Naive B cell (primary cell): ENCODE results near the gene CADPS. TPM values are rescaled to one million over a fixed set of nuclear protein-coding genes. Genes with fewer than 3 reads are reported as not detected.

Experiments used
- ATAC-seq, 2 donors: fragments of 150-1000 bp; cut with Tn5 transposase; 2 replicates each; pipeline ENCODE4 v1.10.0; 2021; ENCODE audit warnings: low read depth in 2 of 2, mild to moderate bottlenecking in 2 of 2, moderate library complexity in 2 of 2
- DNase-seq: peaks from one replicate; pipeline ENCODE4 v3.0.0; 2022
- H3K27ac Mint-ChIP-seq, 6 donors: one replicate each; pipeline ENCODE4 v1.8.0; 2020 to 2022; ENCODE audit warnings: mild to moderate bottlenecking in 6 of 6, mixed read lengths in 6 of 6, moderate library complexity in 5 of 6, inconsistent platforms in 2 of 6
- H3K27me3 Mint-ChIP-seq, 3 donors: one replicate each; pipeline ENCODE4 v1.8.0; 2021 to 2022; ENCODE audit warnings: mixed read lengths in 3 of 3, mild to moderate bottlenecking in 1 of 3
- H3K36me3 Mint-ChIP-seq, 2 donors: one replicate each; pipeline ENCODE4 v1.8.0; 2020 to 2022; ENCODE audit warnings: mixed read lengths in 2 of 2, inconsistent platforms in 1 of 2, mild to moderate bottlenecking in 1 of 2
- H3K4me1 Mint-ChIP-seq, 3 donors: one replicate each; pipeline ENCODE4 v1.8.0; 2020 to 2022; ENCODE audit warnings: mixed read lengths in 3 of 3, inconsistent platforms in 1 of 3, mild to moderate bottlenecking in 1 of 3, moderate library complexity in 1 of 3
- H3K4me3 Mint-ChIP-seq, 8 donors: one replicate each; pipeline ENCODE4 v1.8.0; 2020 to 2022; ENCODE audit warnings: mild to moderate bottlenecking in 8 of 8, mixed read lengths in 8 of 8, moderate library complexity in 8 of 8, inconsistent platforms in 2 of 8
- H3K9me3 Mint-ChIP-seq, 7 donors: one replicate each; pipeline ENCODE4 v1.8.0; 2020 to 2022; ENCODE audit warnings: mixed read lengths in 7 of 7, mild to moderate bottlenecking in 5 of 7, inconsistent platforms in 2 of 7, moderate library complexity in 1 of 7
- polyA plus RNA-seq, 6 donors: library from polyadenylated mRNA; unstranded; fragments of 300-500 nt; fragmentation: Illumina TruSeq; gene quantifications; one replicate each; pipeline ENCODE4 v1.2.3, GENCODE V29; 2021; ENCODE audit warnings: low read depth in 6 of 6

The CADPS gene
- polyA plus RNA-seq, 6 donors from 2014 or later: not detected

DNA sequence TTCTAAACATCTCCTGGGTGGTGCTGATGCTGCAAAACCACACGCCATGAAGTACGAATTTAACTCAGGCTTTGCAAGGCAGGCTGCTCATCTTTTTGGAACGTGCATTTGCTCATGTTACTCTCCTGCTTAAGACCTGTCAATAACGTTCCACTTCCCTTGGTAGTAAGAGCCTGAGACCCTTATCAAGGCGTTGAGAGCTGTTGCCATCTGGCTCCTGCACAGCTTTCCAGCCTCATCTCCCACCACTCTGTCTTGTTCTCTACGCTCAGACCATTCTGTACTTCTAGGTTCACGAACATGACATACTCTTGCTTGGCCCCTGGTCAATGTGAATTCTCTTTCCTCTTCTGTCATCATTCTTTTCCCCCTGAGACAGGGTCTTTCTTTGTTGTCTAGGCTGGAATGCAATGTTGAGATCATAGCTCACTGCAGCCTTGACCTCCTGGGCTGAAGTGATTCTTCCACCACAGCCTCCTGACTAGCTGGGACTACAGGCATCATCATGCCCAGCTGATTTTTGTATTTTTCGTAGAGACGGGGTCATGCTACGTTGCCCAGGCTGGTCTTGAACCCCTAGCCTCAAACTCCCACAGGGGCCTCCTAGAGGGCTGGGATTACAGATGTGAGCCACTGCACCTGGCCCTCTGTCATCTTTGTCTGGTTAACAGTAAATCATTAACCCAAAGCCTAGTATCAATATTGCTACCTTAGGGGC is 202.8 kb downstream of the CADPS start:
- no peaks in the 10 kb centered on the region for H3K36me3 Mint-ChIP-seq
- no peak overlapping the region for H3K27ac Mint-ChIP-seq
- no peak for ATAC-seq
- no peak overlapping the region for H3K4me3 Mint-ChIP-seq
- DNase-seq: no peak
- H3K4me1 Mint-ChIP-seq: no peaks in the 10 kb centered on the region
- H3K9me3 Mint-ChIP-seq: peaks cover 0 to 5% (median 0%) of the 10 kb centered on the region in 7 donors
- H3K27me3 Mint-ChIP-seq: peaks cover 0 to 5% (median 0%) of the 10 kb centered on the region in 3 donors

DNA sequence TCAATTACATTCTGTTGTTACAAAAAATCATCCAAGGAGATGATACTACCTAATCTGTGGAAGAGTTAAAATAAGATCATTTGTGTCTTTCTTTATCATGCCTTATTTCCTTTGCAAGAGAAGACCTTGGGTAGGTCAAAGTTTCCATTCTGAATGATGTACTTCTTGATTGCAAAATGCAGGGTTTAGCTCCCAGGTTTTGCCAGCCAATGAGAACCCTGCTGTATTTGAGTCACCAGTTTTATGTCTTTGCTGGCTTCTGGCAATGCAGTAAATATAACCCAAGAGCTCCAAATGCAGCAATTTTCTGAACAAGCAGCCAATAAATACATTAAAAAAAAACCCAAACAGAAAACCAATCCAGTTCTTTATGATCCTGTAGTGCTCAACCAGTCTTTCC is 204.9 kb downstream of the CADPS start:
- no peak overlapping the region for H3K4me3 Mint-ChIP-seq
- no peak overlapping the region for H3K27ac Mint-ChIP-seq
- H3K4me1 Mint-ChIP-seq: no peaks in the 10 kb centered on the region
- no peak for DNase-seq
- peaks cover 0 to 5% (median 0%) of the 10 kb centered on the region in 7 donors for H3K9me3 Mint-ChIP-seq
- no peaks in the 10 kb centered on the region for H3K36me3 Mint-ChIP-seq
- H3K27me3 Mint-ChIP-seq: peaks cover 0 to 5% (median 0%) of the 10 kb centered on the region in 3 donors
- ATAC-seq: no peak

GRCh38 chr3:62669161-62669560 is 206.1 kb downstream of the CADPS start:
- ATAC-seq (no peak), DNase-seq (no peak)
- Mint-ChIP-seq H3K4me1 (no peaks in the 10 kb centered on the region), H3K27ac (no peak overlapping the region), H3K27me3 (peaks cover 0 to 5% (median 0%) of the 10 kb centered on the region in 3 donors), H3K9me3 (peaks cover 0 to 5% (median 0%) of the 10 kb centered on the region in 7 donors), H3K36me3 (no peaks in the 10 kb centered on the region), H3K4me3 (no peak overlapping the region)

- H3K4me3 Mint-ChIP-seq: no peak overlapping the region
- DNase-seq: no peak
- H3K36me3 Mint-ChIP-seq: no peaks in the 10 kb centered on the region
- no peaks in the 10 kb centered on the region for H3K27me3 Mint-ChIP-seq
- ATAC-seq: no peak
- H3K9me3 Mint-ChIP-seq: peaks cover 0 to 5% (median 0%) of the 10 kb centered on the region in 7 donors
- H3K27ac Mint-ChIP-seq: no peak overlapping the region
- no peaks in the 10 kb centered on the region for H3K4me1 Mint-ChIP-seq
Observed at GRCh38 chr3:62667714-62668113, 207.5 kb downstream of the CADPS start.

DNA sequence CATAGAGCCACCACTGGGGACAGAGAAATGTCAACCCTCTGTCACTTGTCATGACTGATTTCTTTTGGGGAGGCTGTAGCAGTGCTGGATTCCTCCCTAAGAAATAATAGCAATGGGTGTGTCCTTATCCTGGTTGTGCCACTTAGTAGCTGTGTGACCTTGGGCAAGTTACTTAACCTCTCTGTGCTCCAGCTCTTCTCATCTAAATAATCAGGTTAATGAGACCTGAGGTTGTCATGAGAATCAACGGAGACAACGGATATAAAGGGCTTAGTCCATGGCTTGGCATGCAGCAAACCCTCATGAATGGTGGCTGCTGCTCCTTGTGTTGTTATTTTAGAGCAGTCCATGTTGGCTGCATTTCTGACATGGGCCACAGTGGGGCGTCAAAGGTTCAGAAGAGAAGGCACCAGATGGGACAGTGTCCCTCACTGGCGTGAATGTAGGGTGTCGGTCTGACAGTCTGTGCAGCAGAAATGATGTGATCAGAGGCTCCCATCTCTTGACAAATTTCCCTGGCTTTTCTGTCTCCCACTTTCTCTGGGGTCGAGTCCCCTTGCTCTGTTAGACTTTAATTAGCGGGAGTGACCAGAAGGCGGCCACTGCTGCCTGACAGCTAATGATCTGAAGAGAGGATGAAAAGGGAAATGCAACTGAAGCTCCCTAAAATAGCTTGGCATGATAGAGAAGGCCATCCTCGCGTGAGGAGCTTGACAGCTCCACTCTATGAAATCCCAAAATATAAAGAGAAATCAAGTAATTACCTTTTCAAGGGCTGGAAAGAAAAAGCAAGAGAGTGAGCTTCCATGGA is 209.4 kb downstream of the CADPS start:
- Mint-ChIP-seq H3K4me3 (no peak overlapping the region), H3K27ac (no peak overlapping the region), H3K9me3 (peaks cover 0 to 3% (median 0%) of the 10 kb centered on the region in 7 donors), H3K4me1 (no peaks in the 10 kb centered on the region), H3K36me3 (no peaks in the 10 kb centered on the region), H3K27me3 (peaks cover 0 to 10% (median 9%) of the 10 kb centered on the region in 3 donors)
- DNase-seq (no peak), ATAC-seq (no peak)

GRCh38 chr3:62662677-62663076 is 212.5 kb downstream of the CADPS start:
- ATAC-seq (no peak), DNase-seq (no peak)
- no peaks in the 10 kb centered on the region for H3K4me1 Mint-ChIP-seq
- no peak overlapping the region for H3K27ac Mint-ChIP-seq
- H3K36me3 Mint-ChIP-seq: no peaks in the 10 kb centered on the region
- peaks cover 0 to 10% (median 9%) of the 10 kb centered on the region in 3 donors for H3K27me3 Mint-ChIP-seq
- peaks cover 0 to 3% (median 0%) of the 10 kb centered on the region in 7 donors for H3K9me3 Mint-ChIP-seq
- no peak overlapping the region for H3K4me3 Mint-ChIP-seq

- Mint-ChIP-seq H3K9me3 (peaks cover 0 to 3% (median 0%) of the 10 kb centered on the region in 7 donors), H3K4me1 (no peaks in the 10 kb centered on the region), H3K27ac (no peak overlapping the region), H3K27me3 (peaks cover 3 to 10% (median 9%) of the 10 kb centered on the region in 3 donors), H3K4me3 (no peak overlapping the region), H3K36me3 (no peaks in the 10 kb centered on the region)
- DNase-seq (no peak), ATAC-seq (no peak)
Observed at GRCh38 chr3:62659660-62660059, 215.6 kb downstream of the CADPS start.

DNA sequence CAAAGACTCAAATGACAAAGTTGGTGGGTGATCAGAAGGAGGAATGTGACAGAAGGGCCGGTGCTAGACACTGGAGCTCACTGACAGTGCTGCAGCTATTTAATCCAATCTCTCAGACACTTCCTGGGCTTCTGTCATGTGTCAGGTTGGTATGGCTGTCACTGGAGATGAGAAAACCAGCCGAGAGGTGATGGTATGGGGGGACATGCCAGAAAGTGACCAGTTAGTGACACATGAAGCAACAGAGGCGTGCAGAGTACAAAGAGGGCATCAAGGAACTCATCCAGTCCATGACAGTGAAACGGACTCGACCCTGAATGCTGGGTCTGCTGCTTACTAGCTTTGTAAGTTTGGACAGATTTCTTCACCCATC is 219.5 kb downstream of the CADPS start:
- H3K27ac Mint-ChIP-seq: no peak overlapping the region
- H3K4me3 Mint-ChIP-seq: no peak overlapping the region
- H3K27me3 Mint-ChIP-seq: peaks cover 0 to 3% (median 0%) of the 10 kb centered on the region in 3 donors
- ATAC-seq (no peak), DNase-seq (no peak)
- no peaks in the 10 kb centered on the region for H3K36me3 Mint-ChIP-seq
- H3K9me3 Mint-ChIP-seq: no peaks in the 10 kb centered on the region
- no peaks in the 10 kb centered on the region for H3K4me1 Mint-ChIP-seq

GRCh38 chr3:62655056-62655690 is 220.0 kb downstream of the CADPS start:
- no peak for ATAC-seq
- H3K27me3 Mint-ChIP-seq: peaks cover 0 to 4% (median 0%) of the 10 kb centered on the region in 3 donors
- no peak overlapping the region for H3K4me3 Mint-ChIP-seq
- no peaks in the 10 kb centered on the region for H3K9me3 Mint-ChIP-seq
- H3K4me1 Mint-ChIP-seq: no peaks in the 10 kb centered on the region
- H3K36me3 Mint-ChIP-seq: no peaks in the 10 kb centered on the region
- DNase-seq: no peak
- no peak overlapping the region for H3K27ac Mint-ChIP-seq

GRCh38 chr3:62653796-62654195 is 221.4 kb downstream of the CADPS start:
- Mint-ChIP-seq H3K27me3 (peaks cover 0 to 7% (median 0%) of the 10 kb centered on the region in 3 donors), H3K36me3 (no peaks in the 10 kb centered on the region), H3K4me3 (no peak overlapping the region), H3K4me1 (no peaks in the 10 kb centered on the region), H3K9me3 (no peaks in the 10 kb centered on the region), H3K27ac (no peak overlapping the region)
- DNase-seq (no peak), ATAC-seq (no peak)

- DNase-seq (no peak), ATAC-seq (no peak)
- H3K27me3 Mint-ChIP-seq: peaks cover 0 to 4% (median 0%) of the 10 kb centered on the region in 3 donors
- H3K9me3 Mint-ChIP-seq: peaks cover 0 to 3% (median 0%) of the 10 kb centered on the region in 7 donors
- no peaks in the 10 kb centered on the region for H3K4me1 Mint-ChIP-seq
- no peaks in the 10 kb centered on the region for H3K36me3 Mint-ChIP-seq
- H3K4me3 Mint-ChIP-seq: no peak overlapping the region
- H3K27ac Mint-ChIP-seq: no peak overlapping the region
Observed at GRCh38 chr3:62647711-62648110, 227.5 kb downstream of the CADPS start.

GRCh38 chr3:62644493-62644892 is 230.7 kb downstream of the CADPS start:
- Mint-ChIP-seq H3K4me3 (no peak overlapping the region), H3K4me1 (no peaks in the 10 kb centered on the region), H3K27ac (peak overlapping the region in 1 of 6 donors; percentile 8), H3K9me3 (peaks cover 0 to 3% (median 0%) of the 10 kb centered on the region in 7 donors), H3K27me3 (peaks cover 0 to 5% (median 0%) of the 10 kb centered on the region in 3 donors), H3K36me3 (no peaks in the 10 kb centered on the region)
- no peak for ATAC-seq
- DNase-seq: no peak

DNA sequence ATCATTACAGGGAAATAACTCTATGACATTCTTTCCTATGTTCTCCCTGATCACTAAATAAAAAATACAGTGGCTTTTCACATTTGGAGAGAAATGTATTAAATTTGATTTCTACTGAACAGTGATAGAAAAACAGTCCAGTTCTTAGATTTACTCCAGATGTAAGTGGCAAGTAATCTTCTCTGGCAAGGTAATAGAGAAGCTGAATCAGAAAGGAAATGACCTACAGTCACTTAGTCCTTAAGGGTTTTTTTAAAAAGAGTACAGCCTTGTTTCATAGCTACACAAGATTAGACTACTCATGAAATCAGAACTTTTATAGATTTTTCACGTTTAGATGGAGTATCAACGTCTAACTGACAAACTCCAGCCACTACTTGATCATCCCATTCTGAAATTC is 236.9 kb downstream of the CADPS start:
- Mint-ChIP-seq H3K27ac (no peak overlapping the region), H3K27me3 (peaks cover 0 to 5% (median 5%) of the 10 kb centered on the region in 3 donors), H3K4me1 (no peaks in the 10 kb centered on the region), H3K9me3 (peaks cover 0 to 3% (median 0%) of the 10 kb centered on the region in 7 donors), H3K36me3 (no peaks in the 10 kb centered on the region), H3K4me3 (no peak overlapping the region)
- ATAC-seq (no peak), DNase-seq (no peak)
